Activated B cell treated with CpG ODN at 0.5 μM for 24 hours (primary cell): ENCODE measurements around the gene RBM5. TPM values are rescaled to one million over a fixed set of nuclear protein-coding genes. Genes with fewer than 3 reads are reported as not detected.

Experiments used
- ATAC-seq: fragments of 200-7000 bp; cut with Tn5 transposase; one replicate; pipeline ENCODE4 v1.10.0; 2021; ENCODE audit warnings: low read depth, mild to moderate bottlenecking, moderate library complexity
- CTCF ChIA-PET: fragments of 350-600 bp; sonication (Branson Sonifier 250); formaldehyde crosslinking; loops from one replicate; lab custom pipeline; 2021; ENCODE audit warnings: antibody characterized with exemption; lab: Charles Lee
- POLR2A ChIA-PET: fragments of 350-600 bp; sonication (Branson Sonifier 250); formaldehyde crosslinking; loops from one replicate; lab custom pipeline; 2021; ENCODE audit warnings: antibody characterized with exemption; lab: Charles Lee
- DNase-seq: peaks from one replicate; pipeline ENCODE4 v3.0.0; 2022
- H3K27ac Mint-ChIP-seq: one replicate; pipeline ENCODE4 v1.8.0; 2020; ENCODE audit warnings: mixed read lengths
- H3K27me3 Mint-ChIP-seq: one replicate; pipeline ENCODE4 v1.8.0; 2021; ENCODE audit warnings: mixed read lengths
- H3K36me3 Mint-ChIP-seq: one replicate; pipeline ENCODE4 v1.8.0; 2021; ENCODE audit warnings: low read depth, mixed read lengths
- H3K4me1 Mint-ChIP-seq: one replicate; pipeline ENCODE4 v1.8.0; 2021; ENCODE audit warnings: mixed read lengths
- H3K4me3 Mint-ChIP-seq: one replicate; pipeline ENCODE4 v1.8.0; 2020; ENCODE audit warnings: mild to moderate bottlenecking, mixed read lengths
- H3K9me3 Mint-ChIP-seq: one replicate; pipeline ENCODE4 v1.8.0; 2020; ENCODE audit warnings: mixed read lengths
- intact Hi-C: fragments of 100-400 bp; cut with micrococcal nuclease; formaldehyde crosslinking; loops from one replicate; pipeline ENCODE4 v1.15.1; 2024
- total RNA-seq: library from RNA; stranded (reverse); gene quantifications from 2 replicates; pipeline ENCODE4 v1.2.3, GENCODE V29; 2022
- TF ChIP-seq, protein P1 (sequence below): fragments of 200-600 bp; IDR thresholded peaks from one replicate; pipeline ENCODE4 v1.8.0; 2022; ENCODE audit warnings: antibody characterized with exemption, mild to moderate bottlenecking

RBM5 gene
- total RNA-seq, 1 donor from 2014 or later: 316 TPM

GRCh38 chr3:50112462-50112861 is 23.7 kb downstream of the RBM5 start:
- Mint-ChIP-seq H3K9me3 (no peaks in the 10 kb centered on the region), H3K4me3 (no peak overlapping the region), H3K27me3 (no peaks in the 10 kb centered on the region), H3K4me1 (no peaks in the 10 kb centered on the region), H3K36me3 (peaks cover 92% of the 10 kb centered on the region), H3K27ac (no peak overlapping the region)
- intact Hi-C loops: no loop called here
- ATAC-seq (no peak), DNase-seq (no peak)
- CTCF ChIA-PET: no interaction called here
- POLR2A ChIA-PET: interaction anchor here (0.7 kb wide), 1 partner anchor 11 kb away, joined by 4 read pairs; no protein-coding TSS in a partner anchor
- TF ChIP-seq, protein P1, sequence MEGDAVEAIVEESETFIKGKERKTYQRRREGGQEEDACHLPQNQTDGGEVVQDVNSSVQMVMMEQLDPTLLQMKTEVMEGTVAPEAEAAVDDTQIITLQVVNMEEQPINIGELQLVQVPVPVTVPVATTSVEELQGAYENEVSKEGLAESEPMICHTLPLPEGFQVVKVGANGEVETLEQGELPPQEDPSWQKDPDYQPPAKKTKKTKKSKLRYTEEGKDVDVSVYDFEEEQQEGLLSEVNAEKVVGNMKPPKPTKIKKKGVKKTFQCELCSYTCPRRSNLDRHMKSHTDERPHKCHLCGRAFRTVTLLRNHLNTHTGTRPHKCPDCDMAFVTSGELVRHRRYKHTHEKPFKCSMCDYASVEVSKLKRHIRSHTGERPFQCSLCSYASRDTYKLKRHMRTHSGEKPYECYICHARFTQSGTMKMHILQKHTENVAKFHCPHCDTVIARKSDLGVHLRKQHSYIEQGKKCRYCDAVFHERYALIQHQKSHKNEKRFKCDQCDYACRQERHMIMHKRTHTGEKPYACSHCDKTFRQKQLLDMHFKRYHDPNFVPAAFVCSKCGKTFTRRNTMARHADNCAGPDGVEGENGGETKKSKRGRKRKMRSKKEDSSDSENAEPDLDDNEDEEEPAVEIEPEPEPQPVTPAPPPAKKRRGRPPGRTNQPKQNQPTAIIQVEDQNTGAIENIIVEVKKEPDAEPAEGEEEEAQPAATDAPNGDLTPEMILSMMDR: no peak

GRCh38 chr3:50117120-50117519 is 28.4 kb downstream of the RBM5 start:
- Mint-ChIP-seq H3K27ac (no peak overlapping the region), H3K9me3 (no peaks in the 10 kb centered on the region), H3K36me3 (peaks cover 80% of the 10 kb centered on the region), H3K4me3 (no peak overlapping the region), H3K4me1 (no peaks in the 10 kb centered on the region), H3K27me3 (no peaks in the 10 kb centered on the region)
- ChIA-PET CTCF (no interaction called here), POLR2A (no interaction called here)
- DNase-seq (no peak), ATAC-seq (no peak)
- TF ChIP-seq, protein P1: no peak
- intact Hi-C loops: no loop called here

GRCh38 chr3:50118237-50118636 is 29.5 kb downstream of the RBM5 start:
- intact Hi-C loops: no loop called here
- POLR2A ChIA-PET: interaction anchor here (0.6 kb wide), 1 partner anchor 154 kb away, joined by 3 read pairs; no protein-coding TSS in a partner anchor

GRCh38 chr3:50119786-50120185 is 31.1 kb downstream of the RBM5 start:
- Mint-ChIP-seq H3K9me3 (no peaks in the 10 kb centered on the region), H3K4me1 (no peaks in the 10 kb centered on the region), H3K4me3 (no peak overlapping the region), H3K27me3 (no peaks in the 10 kb centered on the region), H3K36me3 (peaks cover 57% of the 10 kb centered on the region), H3K27ac (no peak overlapping the region)
- TF ChIP-seq, protein P1: no peak
- ChIA-PET CTCF (interaction anchor here (1.3 to 1.7 kb wide), 3 partner anchors 33 to 105 kb away, joined by 3 to 5 read pairs (median 4); no protein-coding TSS in a partner anchor), POLR2A (no interaction called here)
- intact Hi-C loops: no loop called here
- ATAC-seq: no peak
- DNase-seq: no peak

More at GRCh38 chr3:50118237-50118636, 29.5 kb downstream of the RBM5 start:
- no peak for DNase-seq
- Mint-ChIP-seq H3K27me3 (no peaks in the 10 kb centered on the region), H3K9me3 (no peaks in the 10 kb centered on the region), H3K36me3 (peaks cover 71% of the 10 kb centered on the region), H3K4me1 (no peaks in the 10 kb centered on the region), H3K27ac (no peak overlapping the region), H3K4me3 (no peak overlapping the region)
- TF ChIP-seq, protein P1: no peak
- no peak for ATAC-seq
- CTCF ChIA-PET: interaction anchor here (0.6 to 1.2 kb wide), 3 partner anchors 24 to 425 kb away, joined by 3 to 4 read pairs (median 4); no protein-coding TSS in a partner anchor

- ChIA-PET POLR2A (no interaction called here), CTCF (interaction anchor here (0.6 to 1.7 kb wide), 5 partner anchors 32 to 106 kb away, joined by 3 to 5 read pairs (median 4); no protein-coding TSS in a partner anchor)
- DNase-seq (no peak), ATAC-seq (no peak)
- no peaks in the 10 kb centered on the region for H3K27me3 Mint-ChIP-seq
- intact Hi-C loops: loop anchor here (1.0 kb wide), 4 partner anchors 34 to 153 kb away; no protein-coding TSS in a partner anchor
- TF ChIP-seq, protein P1: no peak
- no peak overlapping the region for H3K4me3 Mint-ChIP-seq
- H3K36me3 Mint-ChIP-seq: peaks cover 49% of the 10 kb centered on the region
- no peaks in the 10 kb centered on the region for H3K9me3 Mint-ChIP-seq
- no peak overlapping the region for H3K27ac Mint-ChIP-seq
- H3K4me1 Mint-ChIP-seq: no peaks in the 10 kb centered on the region
Measured at GRCh38 chr3:50120364-50121071, 31.8 kb downstream of the RBM5 start.
